Ovary (tissue), 3 donors: Measurements from ENCODE around the gene EIF5A.

Experiments
- CTCF ChIP-seq, 3 donors: fragments of 450-650 bp in 2 of 3; fragments of 200-600 bp in 1 of 3; IDR thresholded peaks; one replicate each; pipeline versions ENCODE4 v1.5.1 to v1.8.0; 2016 to 2022; ENCODE audit warnings: antibody characterized with exemption in 3 of 3, mild to moderate bottlenecking in 1 of 3
- POLR2A ChIP-seq: fragments of 450-650 bp; IDR thresholded peaks from one replicate; pipeline ENCODE4 v1.6.1; 2017; ENCODE audit warnings: antibody characterized with exemption, mild to moderate bottlenecking, moderate library complexity
- donor health status: DM: no; HTN: no; CAD: no.

GRCh38 chr17:7292729-7293128, 14.7 kb upstream of the EIF5A start:
- TF ChIP-seq CTCF (IDR thresholded peaks at IDR 0.05) (no peak), POLR2A (no peak)
